NCI-H345 (cell line): ENCODE measurements around the gene CNOT9.

Experiments
- DNase-seq: peaks from one replicate; lab custom pipeline; 2025; lab: John Stamatoyannopoulos, UW

CNOT9 gene

GRCh38 chr2:218578272-218578877, 9.7 kb downstream of the CNOT9 start:
- DNase-seq, result no peak

- no peak for DNase-seq
Measured at GRCh38 chr2:218582076-218582475, 13.4 kb downstream of the CNOT9 start.

- no peak for DNase-seq
Measured at GRCh38 chr2:218583983-218584850, 15.6 kb downstream of the CNOT9 start.

- DNase-seq, result no peak
Measured at GRCh38 chr2:218585541-218585940, 16.9 kb downstream of the CNOT9 start.

- no peak for DNase-seq
Measured at GRCh38 chr2:218605432-218605831, 36.8 kb downstream of the CNOT9 start.

GRCh38 chr2:218607436-218608115, 38.9 kb downstream of the CNOT9 start, which contains the start of gene PLCD4:
Gene PLCD4, plus strand, starts transcription at chr2:218607899. Its CDS starts 7,841 bp downstream, at chr2:218615740.
- no peak for DNase-seq

- DNase-seq, result no peak
Measured at GRCh38 chr2:218615868-218616315, 47.3 kb downstream of the CNOT9 start.

- no peak for DNase-seq
Measured at GRCh38 chr2:218618102-218618860, 49.6 kb downstream of the CNOT9 start.

- DNase-seq, result no peak
Measured at GRCh38 chr2:218621007-218621406, 52.4 kb downstream of the CNOT9 start.

GRCh38 chr2:218622606-218623365, 54.1 kb downstream of the CNOT9 start:
- no peak for DNase-seq

- DNase-seq, result no peak
Measured at GRCh38 chr2:218623366-218623705, 54.7 kb downstream of the CNOT9 start.

- no peak for DNase-seq
Measured at GRCh38 chr2:218626369-218626768, 57.7 kb downstream of the CNOT9 start.

- no peak for DNase-seq
Measured at GRCh38 chr2:218627939-218628338, 59.3 kb downstream of the CNOT9 start.

GRCh38 chr2:218631837-218632236, 63.2 kb downstream of the CNOT9 start:
- no peak for DNase-seq

GRCh38 chr2:218635719-218636118, 67.1 kb downstream of the CNOT9 start:
- DNase-seq, result no peak

- no peak for DNase-seq
Measured at GRCh38 chr2:218638372-218638771, 69.7 kb downstream of the CNOT9 start.

GRCh38 chr2:218642121-218642656, 73.5 kb downstream of the CNOT9 start:
- no peak for DNase-seq

GRCh38 chr2:218642786-218643185, 74.1 kb downstream of the CNOT9 start:
- DNase-seq, result no peak

GRCh38 chr2:218643751-218644310, 75.2 kb downstream of the CNOT9 start:
- no peak for DNase-seq

- DNase-seq, result no peak
Measured at GRCh38 chr2:218644721-218645120, 76.1 kb downstream of the CNOT9 start.

- DNase-seq, result no peak
Measured at GRCh38 chr2:218645126-218645525, 76.5 kb downstream of the CNOT9 start.
